Kidney epithelial cell (primary cell): ENCODE data around the gene EFNB1. TPM values are rescaled to one million over a fixed set of nuclear protein-coding genes. Genes with fewer than 3 reads are reported as not detected.

Experiments used
- DNase-seq: peaks from one replicate; pipeline ENCODE4 v3.0.0-alpha.2; 2010; ENCODE audit warnings: low read depth
- H3K27me3 ChIP-seq: 2 replicates; pipeline ENCODE4 v1.6.0; 2011; ENCODE audit warnings: low read length; ENCODE audit not compliant: control insufficient read depth, insufficient read depth
- H3K36me3 ChIP-seq: 2 replicates; pipeline ENCODE4 v1.5.1; 2011; ENCODE audit warnings: low read length; ENCODE audit not compliant: control insufficient read depth, insufficient read depth
- H3K4me3 ChIP-seq: 2 replicates; pipeline ENCODE4 v1.5.1; 2011; ENCODE audit warnings: low read depth, mild to moderate bottlenecking, control low read depth, low read length
- total RNA-seq: library from RNA; depleted of rRNA; stranded (reverse); fragments of >200 nt; gene quantifications from 2 replicates; pipeline ENCODE4 v1.2.3, GENCODE V29; 2015
- TF ChIP-seq, protein P1 (sequence below): IDR thresholded peaks from 2 replicates; pipeline ENCODE4 v1.5.1; 2011; ENCODE audit warnings: mild to moderate bottlenecking, moderate library complexity, low read length, control low read depth, inconsistent platforms; ENCODE audit not compliant: insufficient read depth, poor library complexity, severe bottlenecking

EFNB1 gene
- total RNA-seq, 1 donor from 2014 or later: 45.3 TPM

DNA sequence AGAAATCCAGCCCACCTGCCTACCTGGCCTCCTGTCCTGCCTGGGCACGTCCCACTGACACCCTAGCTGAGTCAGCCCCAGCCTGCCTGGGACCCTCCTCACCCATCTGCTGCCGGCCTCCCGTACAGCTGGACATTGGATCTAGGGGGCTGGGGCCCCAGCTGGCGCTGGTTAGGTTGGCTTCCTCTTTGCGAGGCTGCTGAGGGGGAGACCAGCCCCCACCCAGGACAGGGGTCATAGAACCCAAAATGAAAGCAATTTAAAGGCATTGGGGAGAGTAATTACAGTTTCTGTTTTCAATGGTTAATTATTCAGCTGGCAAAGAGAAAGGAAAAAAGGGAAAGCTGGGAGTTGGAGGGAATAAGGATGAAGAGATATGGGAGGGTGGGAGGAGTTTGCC is 15.8 kb downstream of the EFNB1 start:
- Histone ChIP-seq H3K4me3 (no peak overlapping the region), H3K27me3 (no peaks in the 10 kb centered on the region), H3K36me3 (peaks cover 1% of the 10 kb centered on the region)
- no peak for DNase-seq
- TF ChIP-seq, protein P1, sequence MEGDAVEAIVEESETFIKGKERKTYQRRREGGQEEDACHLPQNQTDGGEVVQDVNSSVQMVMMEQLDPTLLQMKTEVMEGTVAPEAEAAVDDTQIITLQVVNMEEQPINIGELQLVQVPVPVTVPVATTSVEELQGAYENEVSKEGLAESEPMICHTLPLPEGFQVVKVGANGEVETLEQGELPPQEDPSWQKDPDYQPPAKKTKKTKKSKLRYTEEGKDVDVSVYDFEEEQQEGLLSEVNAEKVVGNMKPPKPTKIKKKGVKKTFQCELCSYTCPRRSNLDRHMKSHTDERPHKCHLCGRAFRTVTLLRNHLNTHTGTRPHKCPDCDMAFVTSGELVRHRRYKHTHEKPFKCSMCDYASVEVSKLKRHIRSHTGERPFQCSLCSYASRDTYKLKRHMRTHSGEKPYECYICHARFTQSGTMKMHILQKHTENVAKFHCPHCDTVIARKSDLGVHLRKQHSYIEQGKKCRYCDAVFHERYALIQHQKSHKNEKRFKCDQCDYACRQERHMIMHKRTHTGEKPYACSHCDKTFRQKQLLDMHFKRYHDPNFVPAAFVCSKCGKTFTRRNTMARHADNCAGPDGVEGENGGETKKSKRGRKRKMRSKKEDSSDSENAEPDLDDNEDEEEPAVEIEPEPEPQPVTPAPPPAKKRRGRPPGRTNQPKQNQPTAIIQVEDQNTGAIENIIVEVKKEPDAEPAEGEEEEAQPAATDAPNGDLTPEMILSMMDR: no peak

DNA sequence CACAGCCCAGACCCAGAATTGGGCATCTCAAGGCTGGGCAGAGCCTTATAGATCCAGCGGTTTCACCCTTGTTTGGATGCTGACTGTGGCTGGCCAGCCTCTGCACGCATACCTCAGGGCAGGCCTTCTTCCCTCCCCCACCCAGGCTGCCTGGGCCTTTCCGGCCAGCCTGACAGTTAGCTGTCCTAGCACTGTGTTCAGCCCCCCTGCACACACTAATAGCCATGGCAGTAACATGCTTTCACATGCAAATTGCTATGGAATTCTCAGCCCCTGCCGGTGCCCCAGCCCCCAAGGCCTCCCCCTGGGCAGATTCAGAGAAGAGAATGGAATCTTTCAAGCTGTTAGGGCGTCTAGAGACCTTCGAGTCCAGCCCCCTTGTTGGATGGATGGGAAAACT is 17.7 kb downstream of the EFNB1 start:
- TF ChIP-seq, protein P1: no peak
- no peak overlapping the region for H3K4me3 ChIP-seq

DNA sequence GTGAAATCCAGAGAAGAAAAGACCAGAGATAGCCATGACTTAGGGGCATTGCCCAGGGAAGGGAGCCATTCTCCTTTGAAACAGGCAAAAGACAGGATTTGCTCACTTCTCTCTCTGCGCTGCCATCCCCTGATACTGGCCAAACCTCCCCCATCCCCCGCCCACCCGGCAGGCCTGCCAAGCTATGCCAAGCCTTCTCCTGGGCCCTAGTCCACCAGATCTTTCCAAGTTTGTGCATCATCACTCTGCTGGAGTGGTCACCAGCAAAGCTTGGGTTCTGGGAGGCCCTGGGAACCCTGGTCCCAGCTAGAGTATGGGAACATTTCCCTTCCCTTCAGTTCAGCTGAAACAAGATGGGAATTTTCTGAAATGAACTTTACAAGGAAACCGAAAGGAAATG is 18.4 kb downstream of the EFNB1 start:
- TF ChIP-seq, protein P1: no peak
- peaks cover 3% of the 10 kb centered on the region for H3K27me3 ChIP-seq
- H3K36me3 ChIP-seq: no peaks in the 10 kb centered on the region
- no peak for DNase-seq
- H3K4me3 ChIP-seq: no peak overlapping the region

More for the DNA sequence above, 17.7 kb downstream of the EFNB1 start:
- Histone ChIP-seq H3K36me3 (no peaks in the 10 kb centered on the region), H3K27me3 (peaks cover 3% of the 10 kb centered on the region)
- no peak for DNase-seq

DNA sequence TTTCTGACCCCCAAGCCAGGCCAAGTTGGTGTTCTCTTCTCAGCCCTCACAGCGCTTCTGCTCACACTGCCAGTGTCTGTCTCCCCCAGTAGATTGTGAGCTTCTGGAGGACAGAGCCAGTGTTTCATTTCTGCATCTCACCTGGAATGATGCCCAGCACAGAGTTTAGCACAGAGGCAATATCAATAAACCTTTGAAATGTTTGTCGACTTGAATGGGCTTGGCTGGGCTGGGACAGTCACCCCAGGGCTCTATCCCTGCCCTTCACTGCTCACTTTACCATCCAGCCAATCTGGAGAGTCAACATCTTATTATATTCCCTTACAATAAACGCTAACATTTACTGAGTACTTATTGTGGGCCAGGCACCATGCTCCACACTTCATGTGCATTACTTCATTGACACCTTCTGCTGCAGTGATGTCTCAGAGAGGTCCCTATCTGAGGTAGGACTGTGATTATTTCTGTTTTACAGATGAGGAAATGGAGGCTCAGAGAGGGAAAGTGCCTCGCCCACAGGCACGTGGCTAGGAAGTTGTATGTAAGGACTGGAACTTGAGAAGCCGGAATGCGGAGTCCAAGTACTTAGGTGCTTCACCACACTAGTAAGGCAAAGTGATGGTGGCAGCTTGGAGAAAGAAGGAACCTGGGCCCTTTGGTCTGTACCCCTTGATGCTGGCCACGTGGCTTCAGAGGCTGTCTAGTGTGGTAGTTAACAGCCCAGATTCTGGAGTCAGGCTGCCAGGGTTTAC is 19.5 kb downstream of the EFNB1 start:
- Histone ChIP-seq H3K27me3 (peaks cover 3% of the 10 kb centered on the region), H3K36me3 (no peaks in the 10 kb centered on the region), H3K4me3 (no peak overlapping the region)
- DNase-seq: no peak
- TF ChIP-seq, protein P1: no peak

DNA sequence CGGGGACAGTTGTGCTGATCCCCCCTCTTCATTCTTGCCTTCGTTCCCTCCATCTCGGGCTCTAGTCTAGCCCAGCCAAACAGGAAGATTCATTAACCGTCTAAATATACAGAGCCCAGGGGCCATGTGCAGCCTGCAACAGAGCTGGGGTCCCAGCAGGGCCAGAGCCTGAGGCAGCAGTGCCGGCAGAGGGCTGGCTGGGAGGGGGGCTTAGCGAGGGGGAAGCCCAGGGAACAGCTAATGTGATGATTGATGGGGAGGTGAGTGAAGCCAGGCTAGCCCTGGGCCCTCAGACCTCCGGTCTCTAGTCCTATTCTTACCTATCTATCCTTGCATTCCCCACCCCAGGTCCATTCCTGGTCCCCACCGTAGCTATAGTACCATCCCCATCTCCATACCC is 22.3 kb downstream of the EFNB1 start:
- TF ChIP-seq, protein P1: no peak
- Histone ChIP-seq H3K36me3 (no peaks in the 10 kb centered on the region), H3K4me3 (no peak overlapping the region), H3K27me3 (peaks cover 3% of the 10 kb centered on the region)
- no peak for DNase-seq

GRCh38 chrX:68852046-68852445 is 23.2 kb downstream of the EFNB1 start:
- no peaks in the 10 kb centered on the region for H3K36me3 ChIP-seq

More at GRCh38 chrX:68852046-68852445, 23.2 kb downstream of the EFNB1 start:
- TF ChIP-seq, protein P1: no peak
- Histone ChIP-seq H3K4me3 (no peak overlapping the region), H3K27me3 (peaks cover 3% of the 10 kb centered on the region)
- DNase-seq: no peak
